Upper lobe of left lung (tissue), 6 donors: Measurements from ENCODE around the gene JAZF1. TPM values are rescaled to one million over a fixed set of nuclear protein-coding genes. Genes with fewer than 3 reads are reported as not detected.

ENCODE experiments used
- ATAC-seq, 2 donors: fragments of 200-7000 bp; cut with Tn5 transposase; one replicate each; pipeline ENCODE4 v1.9.1; 2022; ENCODE audit warnings: mild to moderate bottlenecking in 2 of 2, moderate library complexity in 2 of 2; ENCODE audit not compliant: low FRiP score in 2 of 2
- DNase-seq, 2 donors: peaks; one replicate each; pipeline ENCODE4 v3.0.0-alpha.2; 2019 to 2020
- H3K27ac ChIP-seq, 4 donors: fragments of 200-600 bp; sonication (generic); one replicate each; pipeline ENCODE4 v1.5.1; 2016 to 2019
- H3K27me3 ChIP-seq, 4 donors: fragments of 200-600 bp; sonication (generic); one replicate each; pipeline ENCODE4 v1.5.1; 2017 to 2019
- H3K36me3 ChIP-seq, 4 donors: fragments of 200-600 bp; sonication (generic); one replicate each; pipeline ENCODE4 v1.5.1; 2016 to 2019
- H3K4me1 ChIP-seq, 4 donors: fragments of 200-600 bp; sonication (generic); one replicate each; pipeline ENCODE4 v1.5.1; 2018 to 2019
- H3K4me3 ChIP-seq, 4 donors: fragments of 200-600 bp; sonication (generic); one replicate each; pipeline ENCODE4 v1.5.1; 2017 to 2019; ENCODE audit warnings: mild to moderate bottlenecking in 2 of 4, moderate library complexity in 1 of 4
- H3K9me3 ChIP-seq, 4 donors: fragments of 200-600 bp; sonication (generic); one replicate each; pipeline ENCODE4 v1.5.1; 2018 to 2019
- CTCF ChIP-seq, 6 experiments: fragments of 450-650 bp in 4 of 6; fragments of 200-600 bp in 2 of 6; sonication (generic) in 2 of 6; IDR thresholded peaks; one replicate each; pipeline ENCODE4 v1.5.1; 2016 to 2019; ENCODE audit warnings: antibody characterized with exemption in 6 of 6
- EP300 ChIP-seq, 4 donors: sonication (generic); formaldehyde crosslinking; IDR thresholded peaks; one replicate each; pipeline ENCODE4 v1.5.1; 2017; ENCODE audit warnings: antibody characterized with exemption in 4 of 4, control low read depth in 2 of 4
- POLR2A ChIP-seq, 4 donors: fragments of 450-650 bp; IDR thresholded peaks; one replicate each; pipeline ENCODE4 v1.5.1; 2016 to 2017; ENCODE audit warnings: antibody characterized with exemption in 4 of 4, mild to moderate bottlenecking in 2 of 4
- POLR2AphosphoS5 ChIP-seq, 2 donors: sonication (generic); formaldehyde crosslinking; IDR thresholded peaks; one replicate each; pipeline ENCODE4 v1.5.1; 2017; ENCODE audit warnings: antibody characterized with exemption in 2 of 2
- WGBS, 2 donors: methylation state at CpG; one replicate each; pipeline ENCODE4 v1.1.5; 2017 to 2018; 5-methylcytosine and 5-hydroxymethylcytosine counted together
- total RNA-seq, 6 donors: library from RNA; depleted of rRNA in 4 of 6; stranded (reverse); fragments of >200 nt in 4 of 6; gene quantifications; one replicate each; pipeline versions ENCODE4 v1.1.0 to v1.2.1, GENCODE V29; 2016 to 2021
- donor health status: DM: no; HTN: no; CAD: no; lungs with moderate emphysema.
- donor health status: DM: no; HTN: yes; CAD: no; lungs with severe emphysema.

Gene JAZF1
- total RNA-seq, 6 donors from 2014 or later: 4.2 to 19.4 (median 12.4) TPM

GRCh38 chr7:27961255-27961654 is 219.3 kb downstream of the JAZF1 start:
- DNase-seq: no peak
- no peaks in the 10 kb centered on the region for H3K27me3 ChIP-seq
- ATAC-seq: no peak
- WGBS, 2 donors: 88 to 93% methylated on average over 5 of the region's 5 CpGs
- no peaks in the 10 kb centered on the region for H3K9me3 ChIP-seq
- H3K27ac ChIP-seq: no peak overlapping the region
- no peak overlapping the region for H3K4me3 ChIP-seq
- H3K36me3 ChIP-seq: no peaks in the 10 kb centered on the region
- TF ChIP-seq CTCF (IDR thresholded peaks at IDR 0.05) (no peak), POLR2AphosphoS5 (IDR thresholded peaks at IDR 0.05) (no peak), EP300 (IDR thresholded peaks at IDR 0.05) (no peak), POLR2A (IDR thresholded peaks at IDR 0.05) (no peak)
- H3K4me1 ChIP-seq: no peaks in the 10 kb centered on the region

- Histone ChIP-seq H3K27me3 (no peaks in the 10 kb centered on the region), H3K36me3 (no peaks in the 10 kb centered on the region), H3K27ac (no peak overlapping the region), H3K9me3 (no peaks in the 10 kb centered on the region), H3K4me1 (no peaks in the 10 kb centered on the region), H3K4me3 (no peak overlapping the region)
- ATAC-seq (no peak), DNase-seq (no peak)
- WGBS, 2 donors: 94 to 100% methylated on average over 1 of the region's 1 CpG
- TF ChIP-seq POLR2AphosphoS5 (IDR thresholded peaks at IDR 0.05): no peak
- no peak for TF ChIP-seq POLR2A (IDR thresholded peaks at IDR 0.05)
- TF ChIP-seq CTCF (IDR thresholded peaks at IDR 0.05): no peak
- no peak for TF ChIP-seq EP300 (IDR thresholded peaks at IDR 0.05)
Observed at GRCh38 chr7:27960415-27960814, 220.2 kb downstream of the JAZF1 start.

- TF ChIP-seq CTCF (IDR thresholded peaks at IDR 0.05) (no peak), POLR2AphosphoS5 (IDR thresholded peaks at IDR 0.05) (no peak), POLR2A (IDR thresholded peaks at IDR 0.05) (no peak)
- H3K27ac ChIP-seq: no peak overlapping the region
- no peaks in the 10 kb centered on the region for H3K36me3 ChIP-seq
- H3K4me1 ChIP-seq: no peaks in the 10 kb centered on the region
- H3K27me3 ChIP-seq: no peaks in the 10 kb centered on the region
- H3K4me3 ChIP-seq: no peak overlapping the region
- ATAC-seq: no peak
- DNase-seq: no peak
- no peaks in the 10 kb centered on the region for H3K9me3 ChIP-seq
Observed at GRCh38 chr7:27958933-27959548, 221.6 kb downstream of the JAZF1 start.

- H3K36me3 ChIP-seq: no peaks in the 10 kb centered on the region
- WGBS, 2 donors: 83 to 89% methylated on average over 2 of the region's 2 CpGs
- H3K27me3 ChIP-seq: no peaks in the 10 kb centered on the region
- no peak overlapping the region for H3K27ac ChIP-seq
- H3K4me1 ChIP-seq: no peaks in the 10 kb centered on the region
- TF ChIP-seq POLR2AphosphoS5 (IDR thresholded peaks at IDR 0.05) (no peak), EP300 (IDR thresholded peaks at IDR 0.05) (no peak), CTCF (IDR thresholded peaks at IDR 0.05) (no peak), POLR2A (IDR thresholded peaks at IDR 0.05) (no peak)
- no peak overlapping the region for H3K4me3 ChIP-seq
- no peak for DNase-seq
- no peaks in the 10 kb centered on the region for H3K9me3 ChIP-seq
- ATAC-seq: no peak
Observed at GRCh38 chr7:27955596-27955995, 225.0 kb downstream of the JAZF1 start.

GRCh38 chr7:27955011-27955410 is 225.6 kb downstream of the JAZF1 start:
- DNase-seq: no peak
- Histone ChIP-seq H3K27ac (no peak overlapping the region), H3K4me3 (no peak overlapping the region), H3K4me1 (no peaks in the 10 kb centered on the region), H3K27me3 (no peaks in the 10 kb centered on the region), H3K36me3 (no peaks in the 10 kb centered on the region), H3K9me3 (no peaks in the 10 kb centered on the region)
- TF ChIP-seq CTCF (IDR thresholded peaks at IDR 0.05) (no peak), EP300 (IDR thresholded peaks at IDR 0.05) (no peak), POLR2AphosphoS5 (IDR thresholded peaks at IDR 0.05) (no peak), POLR2A (IDR thresholded peaks at IDR 0.05) (no peak)
- WGBS, 2 donors: 94 to 95% methylated on average over 3 of the region's 3 CpGs
- no peak for ATAC-seq
